H54 (cell line): ENCODE measurements around the gene VSX1.

Experiments used
- DNase-seq: peaks from one replicate; pipeline ENCODE4 v3.0.0; 2011; ENCODE audit warnings: low spot score, mixed read lengths; ENCODE audit not compliant: insufficient read length
- FAIRE-seq: peaks from 3 replicates; lab custom pipeline; 2011; peaks lifted over from hg19 to GRCh38; lab: Jason Lieb, UNC
- POLR2A ChIP-seq: IDR thresholded peaks from 2 replicates; pipeline ENCODE4 v1.6.1; 2011; ENCODE audit warnings: low read depth, mild to moderate bottlenecking, low read length

VSX1 gene

GRCh38 chr20:25049261-25050060, 32.5 kb downstream of the VSX1 start:
- DNase-seq (no peak), FAIRE-seq (no peak)
- no peak for TF ChIP-seq POLR2A

- FAIRE-seq (no peak), DNase-seq (no peak)
- no peak for TF ChIP-seq POLR2A
Observed at GRCh38 chr20:25048519-25048952, 33.4 kb downstream of the VSX1 start.

GRCh38 chr20:25047766-25048165, 34.2 kb downstream of the VSX1 start:
- no peak for FAIRE-seq
- no peak for TF ChIP-seq POLR2A
- DNase-seq, result no peak

GRCh38 chr20:25046736-25047666, 34.9 kb downstream of the VSX1 start:
- no peak for DNase-seq
- FAIRE-seq, result no peak

GRCh38 chr20:25046181-25046641, 35.7 kb downstream of the VSX1 start:
- no peak for TF ChIP-seq POLR2A
- DNase-seq (no peak), FAIRE-seq (no peak)

More at GRCh38 chr20:25046736-25047666, 34.9 kb downstream of the VSX1 start:
- TF ChIP-seq POLR2A, result no peak

- TF ChIP-seq POLR2A, result no peak
- DNase-seq, result no peak
- no peak for FAIRE-seq
Observed at GRCh38 chr20:25045343-25045712, 36.6 kb downstream of the VSX1 start.

- TF ChIP-seq POLR2A, result no peak
- no peak for FAIRE-seq
- DNase-seq, result no peak
Observed at GRCh38 chr20:25044660-25045342, 37.1 kb downstream of the VSX1 start.

GRCh38 chr20:25044261-25044560, 37.7 kb downstream of the VSX1 start:
- DNase-seq, result no peak
- no peak for FAIRE-seq
- TF ChIP-seq POLR2A, result no peak

GRCh38 chr20:25043499-25044260, 38.3 kb downstream of the VSX1 start:
- DNase-seq (no peak), FAIRE-seq (no peak)
- TF ChIP-seq POLR2A, result no peak

- DNase-seq, result no peak
Observed at GRCh38 chr20:25042531-25043498, 39.1 kb downstream of the VSX1 start.

GRCh38 chr20:25041813-25042530, 40.0 kb downstream of the VSX1 start:
- FAIRE-seq (no peak), DNase-seq (no peak)
- TF ChIP-seq POLR2A, result no peak

More at GRCh38 chr20:25042531-25043498, 39.1 kb downstream of the VSX1 start:
- no peak for TF ChIP-seq POLR2A
- no peak for FAIRE-seq
